CD4-positive, alpha-beta T cell (primary cell): ENCODE measurements around the gene KCTD16. TPM values are rescaled to one million over a fixed set of nuclear protein-coding genes. Genes with fewer than 3 reads are reported as not detected.

Experiments used
- ATAC-seq: fragments of 200-7000 bp; cut with Tn5 transposase; one replicate; pipeline ENCODE4 v1.10.0; 2022; ENCODE audit warnings: mild to moderate bottlenecking; ENCODE audit not compliant: poor library complexity
- CTCF ChIA-PET: fragments of 350-600 bp; sonication (Branson Sonifier 250); formaldehyde crosslinking; loops from one replicate; lab custom pipeline; 2021; ENCODE audit warnings: antibody characterized with exemption, inconsistent platforms; lab: Charles Lee
- POLR2A ChIA-PET: fragments of 350-600 bp; sonication (Branson Sonifier 250); formaldehyde crosslinking; loops from one replicate; lab custom pipeline; 2021; ENCODE audit warnings: antibody characterized with exemption, inconsistent platforms; lab: Charles Lee
- DNase-seq, 14 experiments: peaks; one replicate each; pipeline ENCODE4 v3.0.0-alpha.2; 2013 to 2020; ENCODE audit warnings: mixed read lengths in 2 of 14
- H3K27ac ChIP-seq, 2 donors: one replicate each; pipeline versions ENCODE4 v1.5.1 to v1.7.0; 2013; ENCODE audit warnings: low read length in 2 of 2, low read depth in 1 of 2, mild to moderate bottlenecking in 1 of 2
- H3K27me3 ChIP-seq, 2 experiments: 1 replicate in 1 of 2; 2 replicates in 1 of 2; pipeline versions ENCODE4 v1.6.1 to v1.7.0; 2013; ENCODE audit warnings: low read length in 2 of 2, control low read depth in 1 of 2, mild to moderate bottlenecking in 1 of 2, moderate library complexity in 1 of 2; ENCODE audit not compliant: insufficient read depth in 2 of 2, control insufficient read depth in 1 of 2
- H3K36me3 ChIP-seq: one replicate; pipeline ENCODE4 v1.6.1; 2013; ENCODE audit warnings: low read length, control low read depth; ENCODE audit not compliant: insufficient read depth
- H3K4me1 ChIP-seq: one replicate; pipeline ENCODE4 v1.6.1; 2013; ENCODE audit warnings: low read length, control low read depth; ENCODE audit not compliant: insufficient read depth
- H3K4me3 ChIP-seq: one replicate; pipeline ENCODE4 v1.5.1; 2013; ENCODE audit warnings: mild to moderate bottlenecking, low read length, moderate library complexity
- H3K9me3 ChIP-seq, 2 experiments: 1 replicate in 1 of 2; 2 replicates in 1 of 2; pipeline versions ENCODE4 v1.6.1 to v1.7.0; 2013; ENCODE audit warnings: low read length in 2 of 2, mild to moderate bottlenecking in 2 of 2, control low read depth in 1 of 2, moderate library complexity in 1 of 2; ENCODE audit not compliant: control insufficient read depth in 1 of 2, insufficient read depth in 1 of 2
- H3K27ac Mint-ChIP-seq: one replicate; pipeline ENCODE4 v1.8.0; 2020; ENCODE audit warnings: mixed read lengths
- H3K27me3 Mint-ChIP-seq: one replicate; pipeline ENCODE4 v1.8.0; 2021; ENCODE audit warnings: mixed read lengths
- H3K36me3 Mint-ChIP-seq: one replicate; pipeline ENCODE4 v1.8.0; 2021; ENCODE audit warnings: low read depth, mixed read lengths
- H3K4me1 Mint-ChIP-seq: one replicate; pipeline ENCODE4 v1.8.0; 2021; ENCODE audit warnings: low read depth, mixed read lengths
- H3K4me3 Mint-ChIP-seq: one replicate; pipeline ENCODE4 v1.8.0; 2020; ENCODE audit warnings: mild to moderate bottlenecking, mixed read lengths
- H3K9me3 Mint-ChIP-seq: one replicate; pipeline ENCODE4 v1.8.0; 2020; ENCODE audit warnings: mixed read lengths
- CTCF ChIP-seq: fragments of 200-600 bp; IDR thresholded peaks from one replicate; pipeline ENCODE4 v1.8.0; 2022; ENCODE audit warnings: antibody characterized with exemption, mild to moderate bottlenecking
- intact Hi-C, 2 experiments: fragments of 100-400 bp; cut with DNase I in 1 of 2; cut with micrococcal nuclease in 1 of 2; formaldehyde crosslinking; loops; one replicate each; pipeline versions ENCODE4 v1.15.1 to v1.9.0; 2023 to 2025; cut with DNase I, micrococcal nuclease
- total RNA-seq, 174 experiments: library from RNA in 2 of 174; stranded (reverse) in 2 of 174; gene quantifications; one replicate each; pipeline ENCODE4 v1.2.3 and lab custom pipeline; 2021 to 2026

KCTD16 gene
- total RNA-seq, 2 experiments from 2014 or later, result not detected

GRCh38 chr5:144284036-144284435 lies 113.4 kb downstream of the KCTD16 start:
- H3K9me3 Mint-ChIP-seq, result no peaks in the 10 kb centered on the region
- H3K9me3 ChIP-seq, result peaks cover 0 to 3% of the 10 kb centered on the region in 2 experiments
- H3K4me1 Mint-ChIP-seq, result no peaks in the 10 kb centered on the region
- no peaks in the 10 kb centered on the region for H3K36me3 Mint-ChIP-seq
- ChIA-PET POLR2A (interaction anchor here (0.6 kb wide), 1 partner anchor 998 kb away, joined by 3 read pairs; no protein-coding TSS in a partner anchor), CTCF (no interaction called here)
- peaks cover 21% of the 10 kb centered on the region for H3K27me3 Mint-ChIP-seq
- H3K36me3 ChIP-seq, result no peaks in the 10 kb centered on the region
- H3K4me3 ChIP-seq, result no peak overlapping the region
- DNase-seq (no peak), ATAC-seq (no peak)
- H3K27ac Mint-ChIP-seq, result no peak overlapping the region
- H3K27me3 ChIP-seq, result no peaks in the 10 kb centered on the region
- TF ChIP-seq CTCF, result no peak
- intact Hi-C loops, result no loop called here
- no peak overlapping the region for H3K4me3 Mint-ChIP-seq
- H3K4me1 ChIP-seq, result no peaks in the 10 kb centered on the region
- H3K27ac ChIP-seq, result no peak overlapping the region

DNA sequence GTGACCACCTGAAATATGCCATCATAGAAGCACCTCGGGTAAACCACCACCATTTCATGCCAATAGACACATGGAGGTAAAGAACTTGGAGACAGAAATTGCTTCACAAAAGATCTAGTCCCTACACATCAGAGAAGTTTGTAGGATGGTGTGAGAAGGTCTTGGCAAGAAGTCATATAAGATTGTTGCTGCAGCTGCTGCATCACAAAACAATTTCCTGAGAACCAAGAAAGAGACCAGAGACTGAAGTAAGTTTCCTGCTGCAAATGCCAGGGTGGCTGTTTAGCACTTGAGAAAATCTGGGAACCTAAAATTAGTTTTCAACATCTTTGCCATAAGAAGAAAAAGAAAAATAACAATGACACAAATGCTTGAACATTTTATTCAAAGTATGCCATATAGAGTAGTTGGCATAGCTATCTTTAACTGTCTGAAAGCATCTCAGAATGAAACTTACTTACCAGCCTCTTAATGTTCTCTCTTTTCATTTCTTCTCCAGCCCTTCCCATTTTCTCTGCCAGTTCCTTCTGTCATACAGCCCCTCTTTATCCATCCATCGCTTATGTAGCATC lies 114.3 kb downstream of the KCTD16 start:
- no peaks in the 10 kb centered on the region for H3K9me3 Mint-ChIP-seq
- no peak for TF ChIP-seq CTCF
- peaks cover 17% of the 10 kb centered on the region for H3K27me3 Mint-ChIP-seq
- intact Hi-C loops, result no loop called here
- Histone ChIP-seq H3K36me3 (no peaks in the 10 kb centered on the region), H3K9me3 (peaks cover 0 to 3% of the 10 kb centered on the region in 2 experiments), H3K27ac (no peak overlapping the region), H3K4me1 (no peaks in the 10 kb centered on the region), H3K27me3 (no peaks in the 10 kb centered on the region), H3K4me3 (no peak overlapping the region)
- H3K4me3 Mint-ChIP-seq, result no peak overlapping the region
- DNase-seq (no peak), ATAC-seq (no peak)
- no peak overlapping the region for H3K27ac Mint-ChIP-seq
- no peaks in the 10 kb centered on the region for H3K36me3 Mint-ChIP-seq
- no peaks in the 10 kb centered on the region for H3K4me1 Mint-ChIP-seq
- POLR2A ChIA-PET, result no interaction called here
- CTCF ChIA-PET, result no interaction called here

DNA sequence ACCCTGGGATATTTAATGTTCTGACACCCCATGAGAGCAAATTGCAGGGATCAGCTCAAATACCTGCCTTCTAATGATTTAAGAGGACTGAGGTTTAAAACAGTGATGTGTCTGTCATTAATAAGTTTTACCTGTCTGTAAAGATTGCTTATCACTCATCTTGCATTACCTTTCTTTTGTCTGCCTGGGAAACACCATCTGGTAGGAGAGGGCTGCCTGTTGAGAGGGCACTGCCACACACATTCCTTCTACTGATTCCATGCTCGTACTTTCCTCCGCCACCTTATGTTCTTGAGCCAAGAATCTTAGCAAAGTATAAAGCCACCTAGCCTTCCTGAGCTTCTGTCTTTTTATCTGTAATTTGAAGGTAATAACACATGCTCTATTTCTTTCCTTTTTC lies 118.6 kb downstream of the KCTD16 start:
- DNase-seq, result no peak
- intact Hi-C loops, result no loop called here
- CTCF ChIA-PET, result no interaction called here

More for the DNA sequence above, 118.6 kb downstream of the KCTD16 start:
- Mint-ChIP-seq H3K27me3 (peaks cover 18% of the 10 kb centered on the region), H3K4me1 (no peaks in the 10 kb centered on the region), H3K4me3 (no peak overlapping the region), H3K27ac (no peak overlapping the region), H3K9me3 (no peaks in the 10 kb centered on the region), H3K36me3 (no peaks in the 10 kb centered on the region)
- no peak for ATAC-seq
- no peak overlapping the region for H3K4me3 ChIP-seq
- H3K27ac ChIP-seq, result no peak overlapping the region
- no peaks in the 10 kb centered on the region for H3K27me3 ChIP-seq
- no peaks in the 10 kb centered on the region for H3K36me3 ChIP-seq
- POLR2A ChIA-PET, result no interaction called here
- no peaks in the 10 kb centered on the region for H3K4me1 ChIP-seq
- TF ChIP-seq CTCF, result no peak
- no peaks in the 10 kb centered on the region for H3K9me3 ChIP-seq
